Keratinocyte (primary cell): Measurements from ENCODE around the gene NHERF2. TPM values are rescaled to one million over a fixed set of nuclear protein-coding genes. Genes with fewer than 3 reads are reported as not detected.

ENCODE experiments used
- DNase-seq: peaks from one replicate; pipeline ENCODE4 v3.0.0-alpha.2; 2011; ENCODE audit warnings: low read depth, missing footprints, low spot score
- FAIRE-seq: peaks from 2 replicates; lab custom pipeline; 2011; peaks lifted over from hg19 to GRCh38; lab: Jason Lieb, UNC
- H2AFZ ChIP-seq: 2 replicates; pipeline ENCODE4 v1.6.0; 2012; ENCODE audit warnings: low read length, control low read depth, inconsistent platforms; ENCODE audit not compliant: control insufficient read depth
- H3K27ac ChIP-seq: 2 replicates; pipeline ENCODE4 v1.5.1; 2011; ENCODE audit warnings: low read length; ENCODE audit not compliant: control insufficient read depth, insufficient read depth
- H3K27me3 ChIP-seq: 3 replicates; pipeline ENCODE4 v1.6.0; 2011; ENCODE audit warnings: low read length; ENCODE audit not compliant: control insufficient read depth, insufficient read depth; ENCODE audit errors: extremely low read depth
- H3K36me3 ChIP-seq, 2 experiments: 2 replicates in 1 of 2; 3 replicates in 1 of 2; pipeline ENCODE4 v1.5.1; 2011; ENCODE audit warnings: low read length in 2 of 2, mild to moderate bottlenecking in 1 of 2; ENCODE audit not compliant: control insufficient read depth in 2 of 2, insufficient read depth in 2 of 2; ENCODE audit errors: extremely low read depth in 1 of 2
- H3K4me1 ChIP-seq: 3 replicates; pipeline ENCODE4 v1.5.1; 2011; ENCODE audit warnings: low read length; ENCODE audit not compliant: control insufficient read depth, insufficient read depth; ENCODE audit errors: extremely low read depth
- H3K4me2 ChIP-seq: 3 replicates; pipeline ENCODE4 v1.6.0; 2011; ENCODE audit warnings: low read depth, low read length; ENCODE audit not compliant: control insufficient read depth, insufficient read depth; ENCODE audit errors: extremely low read depth
- H3K4me3 ChIP-seq, 3 experiments: fragments of 200-600 bp in 1 of 3; sonication (generic) in 1 of 3; 2 replicates in 2 of 3; 3 replicates in 1 of 3; pipeline ENCODE4 v1.5.1; 2011 to 2016; ENCODE audit warnings: low read length in 3 of 3, mild to moderate bottlenecking in 3 of 3, control low read depth in 2 of 3, inconsistent platforms in 1 of 3, low read depth in 1 of 3, mixed read lengths in 1 of 3, mixed run types in 1 of 3, moderate library complexity in 1 of 3; ENCODE audit not compliant: control insufficient read depth in 2 of 3, insufficient read depth in 2 of 3; ENCODE audit errors: extremely low read depth in 1 of 3
- H3K79me2 ChIP-seq: 2 replicates; pipeline ENCODE4 v1.6.0; 2012; ENCODE audit warnings: low read length; ENCODE audit not compliant: control insufficient read depth, insufficient read depth
- H3K9ac ChIP-seq: 3 replicates; pipeline ENCODE4 v1.6.0; 2011; ENCODE audit warnings: low read length; ENCODE audit not compliant: control insufficient read depth, insufficient read depth; ENCODE audit errors: extremely low read depth
- H3K9me1 ChIP-seq: 3 replicates; pipeline ENCODE4 v1.6.0; 2011; ENCODE audit warnings: low read length; ENCODE audit not compliant: control insufficient read depth, insufficient read depth; ENCODE audit errors: extremely low read depth
- H3K9me3 ChIP-seq: 2 replicates; pipeline ENCODE4 v1.5.1; 2012; ENCODE audit warnings: low read depth, low read length; ENCODE audit not compliant: control insufficient read depth
- H4K20me1 ChIP-seq: 3 replicates; pipeline ENCODE4 v1.6.0; 2011; ENCODE audit warnings: low read length; ENCODE audit not compliant: control insufficient read depth, insufficient read depth; ENCODE audit errors: extremely low read depth
- EZH2 ChIP-seq: IDR thresholded peaks from one replicate; pipeline ENCODE4 v1.6.1; 2012; ENCODE audit warnings: inconsistent platforms, mild to moderate bottlenecking, low read length, moderate library complexity
- dilution Hi-C: fragments of 300-500 bp; cut with MboI; formaldehyde crosslinking; loops from one replicate; pipeline ENCODE4 v1.7.0; 2020; ENCODE audit warnings: low sequenced_read_pairs; ENCODE audit not compliant: extremely low pct_ligation_motif_present
- polyA plus RNA-seq, 5 experiments: library from polyadenylated mRNA; depleted of rRNA in 3 of 5; stranded (reverse) in 3 of 5; stranded (forward) in 1 of 5; unstranded in 1 of 5; fragments of >200 nt; gene quantifications; 1 replicate in 1 of 5; 2 replicates in 3 of 5; 3 replicates in 1 of 5; pipeline versions ENCODE4 v1.2.1 to v1.2.3, GENCODE V29; 2011 to 2012; ENCODE audit warnings: missing spikeins in 2 of 5, low read depth in 1 of 5, low replicate concordance in 1 of 5
- TF ChIP-seq, protein P1 (sequence below), 3 experiments: IDR thresholded peaks in 1 of 3; conservative IDR thresholded peaks in 1 of 3; optimal IDR thresholded peaks in 1 of 3; 2 replicates in 2 of 3; 3 replicates in 1 of 3; pipeline versions ENCODE3 to v1.5.1; 2011; ENCODE audit warnings: low read length in 3 of 3, mild to moderate bottlenecking in 3 of 3, moderate library complexity in 2 of 3, control low read depth in 1 of 3, inconsistent platforms in 1 of 3; ENCODE audit not compliant: insufficient read depth in 2 of 3; ENCODE audit errors: extremely low read depth in 1 of 3

Gene NHERF2
- polyA plus RNA-seq, 1 donor (not counting 4 experiments of a cell fraction or from before 2014, with no cell fraction given), result 5.9 TPM

DNA sequence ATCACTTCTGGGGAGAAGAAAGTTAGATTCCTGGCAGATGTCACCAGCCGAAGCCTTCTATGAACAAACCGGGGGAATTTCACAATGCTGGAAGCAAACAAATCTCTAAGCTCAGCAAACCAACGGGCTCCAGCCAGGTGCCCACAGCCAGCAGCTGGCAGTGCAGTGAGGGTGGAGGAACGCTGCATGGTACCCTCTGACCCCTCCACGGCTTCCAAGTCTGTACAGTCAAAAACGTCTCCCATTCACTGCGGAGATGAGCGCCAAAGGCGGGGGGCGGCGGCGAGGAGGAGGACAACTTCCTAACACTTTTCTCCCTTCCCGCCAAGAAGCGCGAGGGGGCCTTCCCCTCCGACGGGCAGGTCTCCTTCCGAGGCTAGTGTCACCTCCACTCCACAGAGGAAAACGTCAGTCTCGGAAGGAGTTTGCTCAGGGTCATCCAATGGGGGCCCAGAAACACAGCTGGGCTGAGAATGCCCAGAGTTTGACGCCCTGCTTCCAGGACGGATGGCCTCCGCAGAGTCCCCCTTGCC is 18.0 kb upstream of the NHERF2 start:
- FAIRE-seq (no peak), DNase-seq (no peak)
- peaks cover 41% of the 10 kb centered on the region for H4K20me1 ChIP-seq
- H3K4me1 ChIP-seq, result peaks cover 36% of the 10 kb centered on the region
- H3K36me3 ChIP-seq, result peaks cover 6 to 38% of the 10 kb centered on the region in 2 experiments
- H3K79me2 ChIP-seq, result peaks cover 65% of the 10 kb centered on the region
- peak overlapping the region; percentile 89 for H3K4me2 ChIP-seq
- H3K27me3 ChIP-seq, result no peaks in the 10 kb centered on the region
- dilution Hi-C loops, result no loop called here
- no peak overlapping the region for H2AFZ ChIP-seq
- H3K9me1 ChIP-seq, result peaks cover 2% of the 10 kb centered on the region
- H3K27ac ChIP-seq, result peak overlapping the region; percentile 81
- no peak for TF ChIP-seq EZH2
- TF ChIP-seq, protein P1, sequence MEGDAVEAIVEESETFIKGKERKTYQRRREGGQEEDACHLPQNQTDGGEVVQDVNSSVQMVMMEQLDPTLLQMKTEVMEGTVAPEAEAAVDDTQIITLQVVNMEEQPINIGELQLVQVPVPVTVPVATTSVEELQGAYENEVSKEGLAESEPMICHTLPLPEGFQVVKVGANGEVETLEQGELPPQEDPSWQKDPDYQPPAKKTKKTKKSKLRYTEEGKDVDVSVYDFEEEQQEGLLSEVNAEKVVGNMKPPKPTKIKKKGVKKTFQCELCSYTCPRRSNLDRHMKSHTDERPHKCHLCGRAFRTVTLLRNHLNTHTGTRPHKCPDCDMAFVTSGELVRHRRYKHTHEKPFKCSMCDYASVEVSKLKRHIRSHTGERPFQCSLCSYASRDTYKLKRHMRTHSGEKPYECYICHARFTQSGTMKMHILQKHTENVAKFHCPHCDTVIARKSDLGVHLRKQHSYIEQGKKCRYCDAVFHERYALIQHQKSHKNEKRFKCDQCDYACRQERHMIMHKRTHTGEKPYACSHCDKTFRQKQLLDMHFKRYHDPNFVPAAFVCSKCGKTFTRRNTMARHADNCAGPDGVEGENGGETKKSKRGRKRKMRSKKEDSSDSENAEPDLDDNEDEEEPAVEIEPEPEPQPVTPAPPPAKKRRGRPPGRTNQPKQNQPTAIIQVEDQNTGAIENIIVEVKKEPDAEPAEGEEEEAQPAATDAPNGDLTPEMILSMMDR (optimal IDR thresholded peaks at IDR 0.05 in 1 of 3, IDR thresholded peaks at IDR 0.05 in 1 of 3, conservative IDR thresholded peaks at IDR 0.05 in 1 of 3; ENCODE audit: extremely low read depth in 1 of 3, insufficient read depth in 2 of 3, low read length in 3 of 3), result no peak
- peak overlapping the region; percentile 85 for H3K9ac ChIP-seq
- H3K4me3 ChIP-seq, result peak overlapping the region; percentile 71 to 98 (median 92)
- H3K9me3 ChIP-seq, result no peaks in the 10 kb centered on the region

DNA sequence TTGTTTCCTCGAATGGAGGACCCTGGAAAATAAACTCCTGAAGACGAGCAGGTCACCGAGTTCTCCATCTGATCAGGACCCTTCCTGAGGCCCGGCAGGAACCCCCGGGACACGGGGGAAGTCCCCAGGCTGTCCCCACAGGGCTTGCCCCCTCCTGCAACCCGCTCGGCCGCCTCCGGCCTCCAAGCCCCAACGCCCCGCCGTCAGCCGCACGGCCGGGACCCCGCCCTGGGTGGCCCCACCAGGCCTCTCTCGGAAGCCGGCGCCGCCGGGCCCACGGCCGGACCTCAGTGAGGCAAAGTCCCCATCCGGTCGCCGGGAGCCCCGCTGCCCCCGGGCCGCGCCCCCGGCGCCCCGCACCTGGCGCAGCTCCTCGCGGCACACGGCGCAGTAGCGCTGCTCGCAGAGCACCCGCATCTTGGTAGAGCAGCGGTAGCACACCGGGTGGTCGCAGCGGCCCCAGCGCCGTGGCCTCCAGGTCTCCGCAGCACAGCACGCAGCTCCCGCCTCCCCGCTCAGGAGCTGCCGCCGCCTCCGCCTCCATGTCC is 17.5 kb upstream of the NHERF2 start:
- no peak overlapping the region for H2AFZ ChIP-seq
- H3K4me3 ChIP-seq, result peak overlapping the region; percentile 71 to 98 (median 92)
- no peak for FAIRE-seq
- H3K36me3 ChIP-seq, result peaks cover 6 to 34% of the 10 kb centered on the region in 2 experiments
- H3K27me3 ChIP-seq, result no peaks in the 10 kb centered on the region
- peaks cover 2% of the 10 kb centered on the region for H3K9me1 ChIP-seq
- H4K20me1 ChIP-seq, result peaks cover 35% of the 10 kb centered on the region
- H3K79me2 ChIP-seq, result peaks cover 59% of the 10 kb centered on the region
- peak overlapping the region; percentile 81 for H3K27ac ChIP-seq
- TF ChIP-seq EZH2, result no peak
- TF ChIP-seq, protein P1 (optimal IDR thresholded peaks at IDR 0.05 in 1 of 3, IDR thresholded peaks at IDR 0.05 in 1 of 3, conservative IDR thresholded peaks at IDR 0.05 in 1 of 3; ENCODE audit: extremely low read depth in 1 of 3, insufficient read depth in 2 of 3, low read length in 3 of 3), result no peak
- peak overlapping the region; percentile 89 for H3K4me2 ChIP-seq
- DNase-seq, result no peak
- peaks cover 34% of the 10 kb centered on the region for H3K4me1 ChIP-seq
- peak overlapping the region; percentile 85 for H3K9ac ChIP-seq
- H3K9me3 ChIP-seq, result no peaks in the 10 kb centered on the region
- dilution Hi-C loops, result no loop called here
